SK-N-SH (cell line): ENCODE measurements around the gene PTTG1IP. TPM values are rescaled to one million over a fixed set of nuclear protein-coding genes. Genes with fewer than 3 reads are reported as not detected.

Experiments
- CTCF ChIA-PET: fragments of 300-600, 350-600 bp; formaldehyde crosslinking; extraction: SDS; loops from one replicate; lab custom pipeline; 2021; lab: Yijun Ruan, JAX
- POLR2A ChIA-PET: fragments of 350-600 bp; sonication (Branson Sonifier 250); formaldehyde crosslinking; extraction: SDS; loops from one replicate; lab custom pipeline; 2020; ENCODE audit warnings: antibody characterized with exemption, inconsistent platforms; lab: Yijun Ruan, JAX
- DNase-seq: peaks from one replicate; pipeline ENCODE4 v3.0.0; 2012
- H2AFZ ChIP-seq: fragments of 200-600 bp; sonication (generic); 2 replicates; pipeline ENCODE4 v1.8.1; 2016; ENCODE audit warnings: antibody characterized with exemption, mild to moderate bottlenecking, low read depth
- H3F3A ChIP-seq: fragments of 200-600 bp; sonication (generic); replicated peaks from 2 replicates; pipeline ENCODE3; 2016; ENCODE audit warnings: antibody characterized with exemption, mild to moderate bottlenecking; ENCODE audit not compliant: insufficient read depth
- H3K27ac ChIP-seq, 2 experiments: fragments of 200-500 bp in 1 of 2; fragments of 200-600 bp in 1 of 2; sonication (Bioruptor generic) in 1 of 2; sonication (generic), shearing (Covaris generic) in 1 of 2; 2 replicates each; pipeline versions ENCODE4 v1.5.1 to v1.6.1; 2014 to 2016; ENCODE audit warnings: low read depth in 2 of 2, inconsistent platforms in 1 of 2, low read length in 1 of 2, mild to moderate bottlenecking in 1 of 2, mixed read lengths in 1 of 2
- H3K27me3 ChIP-seq: fragments of 200-600 bp; sonication (generic), shearing (Covaris generic); 2 replicates; pipeline ENCODE4 v1.6.1; 2016; ENCODE audit warnings: mixed run types; ENCODE audit not compliant: insufficient read depth
- H3K36me3 ChIP-seq, 2 experiments: fragments of 200-500 bp in 1 of 2; fragments of 200-600 bp in 1 of 2; sonication (Bioruptor generic) in 1 of 2; sonication (generic) in 1 of 2; replicated peaks in 1 of 2; 2 replicates each; pipeline versions ENCODE3 to v1.5.1; 2014 to 2016; ENCODE audit warnings: low read length in 1 of 2, mild to moderate bottlenecking in 1 of 2; ENCODE audit not compliant: insufficient read depth in 2 of 2, control insufficient read depth in 1 of 2
- H3K4me1 ChIP-seq, 2 experiments: fragments of 200-500 bp in 1 of 2; fragments of 200-600 bp in 1 of 2; sonication (Bioruptor generic) in 1 of 2; sonication (generic), shearing (Covaris generic) in 1 of 2; 2 replicates each; pipeline versions ENCODE4 v1.5.1 to v1.6.1; 2014 to 2016; ENCODE audit warnings: low read depth in 1 of 2, low read length in 1 of 2, mixed run types in 1 of 2; ENCODE audit not compliant: insufficient read depth in 2 of 2, control insufficient read depth in 1 of 2
- H3K4me2 ChIP-seq: fragments of 200-600 bp; sonication (generic), shearing (Covaris generic); 2 replicates; pipeline ENCODE4 v1.6.1; 2017; ENCODE audit warnings: mixed run types
- H3K4me3 ChIP-seq, 2 experiments: fragments of 200-500 bp in 1 of 2; fragments of 200-600 bp in 1 of 2; sonication (Bioruptor generic) in 1 of 2; sonication (generic), shearing (Covaris generic) in 1 of 2; 2 replicates each; pipeline versions ENCODE4 v1.5.1 to v1.8.1; 2014 to 2016; ENCODE audit warnings: low read depth in 2 of 2, inconsistent platforms in 1 of 2, low read length in 1 of 2, mild to moderate bottlenecking in 1 of 2, mixed read lengths in 1 of 2, moderate library complexity in 1 of 2
- H3K79me2 ChIP-seq: fragments of 200-600 bp; sonication (generic); 2 replicates; pipeline ENCODE4 v1.8.1; 2017; ENCODE audit warnings: mild to moderate bottlenecking; ENCODE audit not compliant: insufficient read depth
- H3K9ac ChIP-seq: fragments of 200-600 bp; sonication (generic); 2 replicates; pipeline ENCODE4 v1.6.1; 2017; ENCODE audit warnings: mixed run types
- H3K9me2 ChIP-seq: fragments of 200-600 bp; sonication (generic); 2 replicates; pipeline ENCODE4 v1.6.1; 2017; ENCODE audit warnings: mixed run types
- H3K9me3 ChIP-seq: fragments of 200-600 bp; sonication (generic); 2 replicates; pipeline ENCODE4 v1.6.1; 2017; ENCODE audit warnings: mixed run types, mild to moderate bottlenecking, moderate library complexity
- H4K20me1 ChIP-seq: fragments of 200-600 bp; sonication (generic); 2 replicates; pipeline ENCODE4 v1.6.1; 2017; ENCODE audit warnings: mild to moderate bottlenecking, mixed run types; ENCODE audit not compliant: insufficient read depth
- ELF1 ChIP-seq: IDR thresholded peaks from 2 replicates; pipeline ENCODE4 v1.4.0; 2012
- RAD21 ChIP-seq: IDR thresholded peaks from 2 replicates; pipeline ENCODE4 v1.6.1; 2012; ENCODE audit warnings: mild to moderate bottlenecking, low read length
- RXRA ChIP-seq: IDR thresholded peaks from 2 replicates; pipeline ENCODE4 v1.4.0; 2012; ENCODE audit warnings: low read depth, mild to moderate bottlenecking, borderline replicate concordance
- SIN3A ChIP-seq: IDR thresholded peaks from 2 replicates; pipeline ENCODE4 v1.6.1; 2012; ENCODE audit warnings: low read depth, mild to moderate bottlenecking, low read length, moderate library complexity, borderline replicate concordance
- WGBS: methylation state at CpG from one replicate; pipeline ENCODE4 v1.1.6; 2017; ENCODE audit warnings: low lambda C conversion rate; 5-methylcytosine and 5-hydroxymethylcytosine counted together
- polyA plus RNA-seq, 3 experiments: library from polyadenylated mRNA; depleted of rRNA; stranded (reverse); fragments of >200 nt; gene quantifications; 2 replicates each; pipeline ENCODE4 v1.2.3, GENCODE V29; 2012
- TF ChIP-seq, protein P1 (sequence below): IDR thresholded peaks from 2 replicates; pipeline ENCODE4 v1.6.1; 2012; ENCODE audit warnings: mild to moderate bottlenecking, low read depth, low read length, moderate library complexity
- TF ChIP-seq, protein P2 (sequence below): IDR thresholded peaks from 2 replicates; pipeline ENCODE4; 2012

Gene PTTG1IP
- polyA plus RNA-seq, 1 of the 3 experiments (the other 2 are of a cell fraction), result 171 TPM

DNA sequence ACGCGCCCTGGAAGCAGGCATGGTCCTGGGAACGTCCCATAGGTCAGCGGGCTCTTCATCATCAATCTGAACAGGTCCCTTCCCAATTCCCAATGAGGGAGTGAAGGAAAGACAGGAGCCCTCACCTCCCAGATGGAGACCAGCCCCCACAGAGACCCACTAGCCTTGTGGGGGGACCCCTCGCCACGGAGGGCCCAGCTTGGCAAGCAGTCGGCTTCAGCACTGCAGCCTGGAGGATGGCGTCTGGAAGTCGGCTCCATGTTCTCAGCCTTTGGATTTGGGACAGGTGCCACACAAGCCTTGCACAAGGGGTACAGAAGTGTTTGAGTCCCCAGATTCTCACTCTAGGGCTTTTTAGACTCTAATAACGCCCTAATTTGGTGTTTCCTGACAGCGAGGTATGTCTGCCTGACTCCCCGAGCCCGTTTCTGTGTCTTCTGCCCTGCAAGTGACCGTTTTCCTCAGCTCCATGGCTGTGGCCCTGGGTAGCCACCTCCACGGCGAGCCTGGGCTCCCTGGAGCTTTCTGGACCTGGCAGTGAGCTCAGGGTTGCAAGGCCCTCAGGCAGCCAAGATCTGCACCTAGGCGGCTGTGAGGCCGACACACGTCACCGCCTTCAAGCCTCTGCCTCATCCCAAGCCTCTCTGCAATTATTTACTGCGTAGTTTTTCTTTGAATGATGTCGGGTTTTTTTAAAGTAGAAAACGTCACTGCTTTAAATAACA lies 30.6 kb downstream of the PTTG1IP start:
- H3K9me3 ChIP-seq, result no peaks in the 10 kb centered on the region
- no peak for DNase-seq
- H2AFZ ChIP-seq, result no peak overlapping the region
- H3K9ac ChIP-seq, result no peak overlapping the region
- no peaks in the 10 kb centered on the region for H3K9me2 ChIP-seq
- ChIA-PET CTCF (no interaction called here), POLR2A (no interaction called here)
- H4K20me1 ChIP-seq, result no peaks in the 10 kb centered on the region
- no peak overlapping the region for H3K4me3 ChIP-seq
- no peaks in the 10 kb centered on the region for H3K79me2 ChIP-seq
- TF ChIP-seq, protein P1, sequence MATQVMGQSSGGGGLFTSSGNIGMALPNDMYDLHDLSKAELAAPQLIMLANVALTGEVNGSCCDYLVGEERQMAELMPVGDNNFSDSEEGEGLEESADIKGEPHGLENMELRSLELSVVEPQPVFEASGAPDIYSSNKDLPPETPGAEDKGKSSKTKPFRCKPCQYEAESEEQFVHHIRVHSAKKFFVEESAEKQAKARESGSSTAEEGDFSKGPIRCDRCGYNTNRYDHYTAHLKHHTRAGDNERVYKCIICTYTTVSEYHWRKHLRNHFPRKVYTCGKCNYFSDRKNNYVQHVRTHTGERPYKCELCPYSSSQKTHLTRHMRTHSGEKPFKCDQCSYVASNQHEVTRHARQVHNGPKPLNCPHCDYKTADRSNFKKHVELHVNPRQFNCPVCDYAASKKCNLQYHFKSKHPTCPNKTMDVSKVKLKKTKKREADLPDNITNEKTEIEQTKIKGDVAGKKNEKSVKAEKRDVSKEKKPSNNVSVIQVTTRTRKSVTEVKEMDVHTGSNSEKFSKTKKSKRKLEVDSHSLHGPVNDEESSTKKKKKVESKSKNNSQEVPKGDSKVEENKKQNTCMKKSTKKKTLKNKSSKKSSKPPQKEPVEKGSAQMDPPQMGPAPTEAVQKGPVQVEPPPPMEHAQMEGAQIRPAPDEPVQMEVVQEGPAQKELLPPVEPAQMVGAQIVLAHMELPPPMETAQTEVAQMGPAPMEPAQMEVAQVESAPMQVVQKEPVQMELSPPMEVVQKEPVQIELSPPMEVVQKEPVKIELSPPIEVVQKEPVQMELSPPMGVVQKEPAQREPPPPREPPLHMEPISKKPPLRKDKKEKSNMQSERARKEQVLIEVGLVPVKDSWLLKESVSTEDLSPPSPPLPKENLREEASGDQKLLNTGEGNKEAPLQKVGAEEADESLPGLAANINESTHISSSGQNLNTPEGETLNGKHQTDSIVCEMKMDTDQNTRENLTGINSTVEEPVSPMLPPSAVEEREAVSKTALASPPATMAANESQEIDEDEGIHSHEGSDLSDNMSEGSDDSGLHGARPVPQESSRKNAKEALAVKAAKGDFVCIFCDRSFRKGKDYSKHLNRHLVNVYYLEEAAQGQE, result no peak
- no peak for TF ChIP-seq RXRA
- TF ChIP-seq, all 33 proteins: peak for 0
- Histone ChIP-seq H3K4me1 (peaks cover 0 to 13% of the 10 kb centered on the region in 2 experiments; a peak in 1 of 4 replicates), H3F3A (no peaks in the 10 kb centered on the region), H3K27me3 (no peaks in the 10 kb centered on the region), H3K27ac (no peak overlapping the region), H3K4me2 (no peak overlapping the region), H3K36me3 (no peaks in the 10 kb centered on the region)
- 67% methylated on average over 14 of the region's 23 CpGs for WGBS

DNA sequence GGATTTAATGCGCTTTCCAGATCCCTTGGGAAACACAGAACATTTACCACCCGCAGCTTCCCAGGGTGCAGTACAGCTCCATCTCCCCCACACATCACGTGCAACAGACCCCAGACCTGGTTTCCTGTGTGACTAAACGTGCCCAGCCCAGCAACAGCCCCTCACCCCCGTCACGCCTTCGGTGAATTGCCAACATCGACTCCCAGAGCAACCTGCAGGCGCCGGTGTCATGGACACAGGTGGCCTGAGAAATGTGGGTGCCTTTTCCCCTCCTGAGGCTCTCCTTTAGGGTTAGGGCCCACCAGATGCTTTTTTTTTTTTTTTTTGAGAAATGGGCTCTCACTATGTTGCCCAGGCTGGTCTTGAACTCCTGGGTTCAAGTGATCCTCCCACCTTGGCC lies 31.4 kb downstream of the PTTG1IP start:
- no peak overlapping the region for H3K4me2 ChIP-seq
- CTCF ChIA-PET, result no interaction called here
- H3K36me3 ChIP-seq, result no peaks in the 10 kb centered on the region
- 70% methylated on average over 10 of the region's 10 CpGs for WGBS
- no peaks in the 10 kb centered on the region for H3K27me3 ChIP-seq
- H3K79me2 ChIP-seq, result no peaks in the 10 kb centered on the region
- no peaks in the 10 kb centered on the region for H4K20me1 ChIP-seq
- DNase-seq, result no peak
- no peak overlapping the region for H3K27ac ChIP-seq
- TF ChIP-seq, protein P2, sequence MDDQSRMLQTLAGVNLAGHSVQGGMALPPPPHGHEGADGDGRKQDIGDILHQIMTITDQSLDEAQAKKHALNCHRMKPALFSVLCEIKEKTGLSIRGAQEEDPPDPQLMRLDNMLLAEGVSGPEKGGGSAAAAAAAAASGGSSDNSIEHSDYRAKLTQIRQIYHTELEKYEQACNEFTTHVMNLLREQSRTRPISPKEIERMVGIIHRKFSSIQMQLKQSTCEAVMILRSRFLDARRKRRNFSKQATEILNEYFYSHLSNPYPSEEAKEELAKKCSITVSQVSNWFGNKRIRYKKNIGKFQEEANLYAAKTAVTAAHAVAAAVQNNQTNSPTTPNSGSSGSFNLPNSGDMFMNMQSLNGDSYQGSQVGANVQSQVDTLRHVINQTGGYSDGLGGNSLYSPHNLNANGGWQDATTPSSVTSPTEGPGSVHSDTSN, result no peak
- no peak for TF ChIP-seq RAD21
- no peaks in the 10 kb centered on the region for H3F3A ChIP-seq
- H3K9me2 ChIP-seq, result no peaks in the 10 kb centered on the region
- H3K4me3 ChIP-seq, result no peak overlapping the region
- no peaks in the 10 kb centered on the region for H3K9me3 ChIP-seq
- POLR2A ChIA-PET, result no interaction called here
- no peak overlapping the region for H3K9ac ChIP-seq
- no peak overlapping the region for H2AFZ ChIP-seq
- peaks cover 0 to 13% of the 10 kb centered on the region in 2 experiments; a peak in 1 of 4 replicates for H3K4me1 ChIP-seq

DNA sequence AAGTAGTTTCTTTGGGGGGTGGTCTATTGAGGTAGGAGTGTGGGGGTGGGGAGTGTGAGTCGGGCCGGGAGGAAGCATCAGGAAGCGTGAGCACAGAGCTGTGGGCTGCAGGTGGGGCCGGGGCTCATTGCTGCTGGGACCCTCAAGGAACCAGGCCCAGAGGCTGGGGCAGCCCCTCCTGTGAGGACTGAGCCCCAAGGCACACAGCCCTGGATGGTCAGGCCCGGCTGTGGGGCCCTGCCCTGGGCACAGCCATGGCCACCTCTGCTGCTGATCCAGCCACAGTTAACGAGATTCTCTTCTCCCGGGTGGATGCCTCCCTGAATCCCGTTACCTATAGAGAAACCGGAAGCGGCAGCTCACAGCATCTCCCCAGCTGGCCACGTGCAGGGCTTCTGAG lies 32.7 kb downstream of the PTTG1IP start:
- no peak overlapping the region for H2AFZ ChIP-seq
- H3K27ac ChIP-seq, result no peak overlapping the region
- no peaks in the 10 kb centered on the region for H3K9me3 ChIP-seq
- no peaks in the 10 kb centered on the region for H3K79me2 ChIP-seq
- H3K9ac ChIP-seq, result no peak overlapping the region
- 73% methylated on average over 5 of the region's 11 CpGs for WGBS
- no peaks in the 10 kb centered on the region for H3F3A ChIP-seq
- no peaks in the 10 kb centered on the region for H3K9me2 ChIP-seq
- H3K4me1 ChIP-seq, result peaks cover 0 to 2% of the 10 kb centered on the region in 2 experiments; a peak in 1 of 4 replicates
- ChIA-PET CTCF (no interaction called here), POLR2A (no interaction called here)
- no peaks in the 10 kb centered on the region for H4K20me1 ChIP-seq
- H3K36me3 ChIP-seq, result no peaks in the 10 kb centered on the region
- H3K4me2 ChIP-seq, result no peak overlapping the region
- H3K27me3 ChIP-seq, result no peaks in the 10 kb centered on the region
- DNase-seq, result no peak
- H3K4me3 ChIP-seq, result no peak overlapping the region
- TF ChIP-seq SIN3A (no peak), ELF1 (no peak), RXRA (no peak)
